GM18858 (cell line): ENCODE data around the gene PSMD13.
"Not testable (repeated sequence)": the region's sequence is repeated elsewhere in the genome, so short reads cannot be mapped to it uniquely, and the experiment has no call there.

ENCODE experiments used
- ATAC-seq: cut with Tn5 transposase; IDR thresholded peaks from one replicate; pipeline ENCODE4 v1.9.1; 2021; ENCODE audit not compliant: unreplicated experiment

The PSMD13 gene

DNA sequence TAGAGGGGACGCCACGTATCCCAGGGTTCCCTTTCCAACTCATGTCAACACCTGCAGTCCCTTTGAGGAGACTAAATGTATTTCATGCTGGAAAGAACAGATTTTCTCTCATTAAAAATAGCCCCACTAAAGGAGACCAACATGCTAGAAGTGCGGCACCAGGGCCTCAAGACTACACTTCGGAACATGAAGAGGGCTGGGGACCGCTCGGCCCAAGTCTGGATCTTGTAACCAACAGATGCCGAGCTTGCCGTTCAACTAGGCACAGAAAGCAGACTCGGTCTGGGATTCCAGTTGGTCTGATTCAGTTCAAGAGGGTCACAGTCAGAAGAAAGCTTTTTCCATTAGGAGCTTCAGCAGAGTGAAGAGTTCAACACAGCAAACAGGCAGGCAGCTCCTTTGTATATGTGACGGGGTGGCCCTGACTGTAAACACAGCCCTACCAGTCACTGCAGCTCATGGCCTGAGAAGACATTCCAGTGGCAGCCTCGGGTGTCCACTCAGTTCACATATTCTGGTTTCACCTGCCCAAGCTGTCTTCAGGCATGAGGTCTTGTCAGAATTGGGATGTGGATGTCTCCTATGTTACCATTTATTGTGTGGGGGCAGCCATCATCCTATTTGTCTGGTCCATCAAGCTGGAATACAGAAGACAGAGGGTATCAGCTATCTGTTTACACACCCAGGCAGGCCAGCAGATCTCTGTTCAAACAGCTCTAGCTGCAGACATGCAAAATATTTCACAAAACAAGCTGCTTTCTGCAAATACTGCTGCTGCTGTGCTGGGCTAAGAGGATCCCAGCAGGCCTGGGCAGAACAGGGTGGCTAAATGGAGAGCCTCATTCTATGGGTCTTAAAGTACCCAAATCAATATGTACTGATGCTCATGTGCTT is 20.4 kb upstream of the PSMD13 start:
- no peak for ATAC-seq

DNA sequence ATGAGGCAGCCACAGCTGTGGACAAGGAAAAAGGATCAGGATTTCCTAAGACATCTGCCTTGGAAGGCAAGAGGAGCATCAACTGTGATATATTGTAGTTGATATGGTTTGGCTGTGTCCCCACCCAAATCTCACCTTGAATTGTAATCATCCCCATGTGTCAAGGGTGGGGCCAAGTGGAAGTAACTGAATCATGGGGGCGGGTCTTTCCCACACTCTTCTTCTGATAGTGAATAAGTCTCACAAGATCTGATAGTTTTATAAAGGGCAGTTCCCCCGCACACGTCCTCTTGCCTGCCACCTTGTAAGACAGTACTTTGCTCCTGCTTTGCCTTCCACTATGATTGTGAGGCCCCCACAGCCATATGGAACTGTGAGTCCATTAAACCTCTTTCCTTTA is 19.1 kb upstream of the PSMD13 start:
- no peak for ATAC-seq

DNA sequence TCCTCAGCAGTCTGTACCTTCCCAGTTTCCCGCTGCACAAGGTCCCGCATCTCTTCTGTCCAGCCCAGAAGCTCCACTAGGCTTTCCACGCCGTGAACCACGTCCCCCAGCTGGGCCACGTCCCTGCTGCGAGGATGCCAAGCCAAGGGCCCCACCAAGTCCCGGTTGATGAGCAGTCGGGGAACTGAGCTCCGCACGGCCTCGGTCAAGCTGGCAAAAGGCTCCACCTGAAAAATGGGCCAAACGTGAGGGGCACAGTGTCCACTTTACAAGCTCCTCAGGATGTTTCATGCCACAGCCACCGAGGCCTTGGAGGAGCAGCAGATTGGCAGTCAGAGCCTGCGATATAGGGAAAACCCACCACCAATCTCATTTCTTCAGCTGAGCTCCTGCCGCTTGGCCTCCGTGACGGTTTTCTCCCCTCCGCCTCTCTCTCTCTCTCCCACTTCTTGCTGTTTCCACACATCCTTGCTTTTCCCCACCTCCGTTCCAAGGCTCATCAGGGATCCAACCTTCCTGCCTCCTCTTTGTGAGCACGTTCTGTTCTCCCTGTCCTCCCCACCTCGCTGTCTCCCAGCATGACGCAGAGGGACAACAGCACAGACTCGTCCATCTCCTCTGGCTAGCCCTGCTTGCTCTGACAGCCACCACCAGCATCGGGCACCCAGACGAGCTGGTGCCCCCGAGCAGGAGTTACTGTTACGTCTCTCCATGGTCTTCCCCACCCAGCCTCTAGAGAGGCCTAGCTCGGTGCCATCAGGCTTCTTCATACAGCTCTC is 17.8 kb upstream of the PSMD13 start:
- ATAC-seq = no peak

DNA sequence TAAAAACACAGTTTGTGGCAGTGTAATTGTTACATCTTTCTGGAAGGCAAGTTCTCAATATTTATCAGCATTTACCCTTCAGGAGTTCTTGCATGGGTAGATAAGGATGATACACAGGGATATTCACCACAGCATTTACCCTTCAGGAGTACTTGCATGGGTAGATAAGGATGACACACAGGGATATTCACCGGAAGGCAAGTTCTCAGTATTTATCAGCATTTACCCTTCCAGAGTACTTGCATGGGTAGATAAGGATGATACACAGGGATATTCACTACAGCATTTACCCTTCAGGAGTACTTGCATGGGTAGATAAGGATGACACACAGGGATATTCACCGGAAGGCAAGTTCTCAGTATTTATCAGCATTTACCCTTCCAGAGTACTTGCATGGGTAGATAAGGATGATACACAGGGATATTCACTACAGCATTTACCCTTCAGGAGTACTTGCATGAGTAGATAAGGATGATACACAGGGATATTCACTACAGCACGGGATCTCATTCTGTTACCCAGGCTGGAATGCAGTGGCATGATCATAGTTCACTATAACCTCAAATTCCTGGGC is 16.0 kb upstream of the PSMD13 start:
- ATAC-seq = not testable (repeated sequence)

DNA sequence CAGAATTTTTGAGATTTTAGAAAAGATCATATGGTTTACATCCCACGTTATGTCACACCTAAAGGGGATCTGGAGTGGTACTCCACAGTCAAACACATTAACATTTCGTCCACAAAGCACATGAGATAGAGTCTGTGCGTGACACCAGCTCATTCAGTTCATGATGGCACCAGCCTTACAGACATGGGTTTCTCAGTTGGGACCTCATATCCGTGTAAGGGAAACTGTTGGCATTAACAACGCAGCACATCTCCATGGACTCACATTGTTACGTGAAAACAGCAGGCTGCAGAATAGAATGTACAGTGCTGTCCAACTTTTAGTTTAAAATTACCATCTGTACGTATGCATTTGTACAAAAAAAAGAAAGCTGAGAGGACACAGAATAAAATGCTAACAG is 15.2 kb upstream of the PSMD13 start:
- no peak for ATAC-seq

DNA sequence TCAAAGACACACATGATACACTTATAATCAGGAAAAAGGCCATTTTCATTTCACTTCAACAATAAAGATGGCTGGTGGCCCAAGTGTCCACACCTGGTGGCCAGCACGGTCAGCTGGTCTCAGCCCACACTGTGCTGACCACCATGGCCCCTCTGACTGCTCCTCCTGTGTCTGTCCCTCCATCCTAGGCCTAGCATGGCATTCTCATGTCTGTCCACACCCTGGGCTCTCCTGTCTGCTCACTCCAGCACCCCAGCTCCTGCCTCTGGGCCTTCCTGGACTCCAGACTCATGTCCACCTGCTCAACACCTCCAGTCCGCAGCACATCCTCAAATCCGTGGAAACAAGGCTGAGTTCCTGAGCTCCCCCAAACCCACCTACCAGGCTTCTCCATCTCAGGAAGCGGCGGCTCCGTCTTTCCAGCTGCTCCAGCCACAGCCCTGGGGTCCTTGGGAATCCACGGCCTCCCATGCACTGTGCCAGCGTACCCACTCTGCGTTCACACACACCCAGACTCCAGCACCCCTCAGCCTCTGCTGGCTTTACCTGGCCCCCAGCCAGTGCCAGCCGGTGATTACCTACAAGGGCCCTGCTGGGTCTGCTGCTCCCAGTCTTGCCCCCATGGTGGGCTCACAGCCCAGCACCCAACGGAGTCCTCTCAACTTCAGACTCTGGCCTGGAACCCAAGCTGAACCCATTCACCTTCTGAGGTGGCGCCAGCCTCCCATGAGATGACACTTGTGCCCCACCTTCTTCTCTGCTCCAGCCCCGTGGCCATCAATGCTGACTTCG is 14.6 kb upstream of the PSMD13 start:
- ATAC-seq = no peak

DNA sequence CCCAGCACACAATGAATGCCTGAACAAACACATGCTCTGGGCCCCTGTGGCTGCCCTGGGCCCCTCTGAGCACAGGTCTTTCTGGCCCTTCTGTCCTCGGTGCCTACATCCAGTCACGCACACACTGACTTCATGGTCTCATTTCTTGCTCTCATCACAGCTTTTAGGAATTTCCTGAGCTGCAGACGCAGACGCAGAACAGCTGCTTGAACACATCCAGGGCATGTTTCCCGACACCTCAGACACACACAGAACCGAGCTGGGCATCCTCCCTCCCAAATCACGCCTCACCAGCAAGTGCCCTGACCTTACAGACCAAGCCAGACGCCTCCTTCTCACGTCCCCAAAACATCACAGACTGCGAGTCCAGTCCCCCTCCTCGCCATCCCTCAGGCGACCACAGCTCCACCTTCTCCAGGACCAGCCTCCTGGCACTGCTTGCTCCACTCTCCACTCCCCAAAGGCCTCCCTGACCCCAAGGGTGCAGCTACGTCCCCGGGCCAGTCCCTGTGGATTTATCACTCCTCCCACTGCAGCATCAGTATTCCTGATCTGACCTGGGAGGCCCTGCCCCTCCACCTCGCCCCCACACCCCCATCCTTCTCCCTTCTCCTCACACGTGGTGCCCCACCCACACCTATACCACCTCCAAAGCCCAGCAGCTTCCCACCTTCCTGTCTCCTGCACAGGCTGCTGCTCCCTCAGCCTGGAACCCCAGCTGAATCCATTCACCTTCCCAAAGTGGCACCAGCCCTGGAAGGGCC is 13.6 kb upstream of the PSMD13 start:
- no peak for ATAC-seq

DNA sequence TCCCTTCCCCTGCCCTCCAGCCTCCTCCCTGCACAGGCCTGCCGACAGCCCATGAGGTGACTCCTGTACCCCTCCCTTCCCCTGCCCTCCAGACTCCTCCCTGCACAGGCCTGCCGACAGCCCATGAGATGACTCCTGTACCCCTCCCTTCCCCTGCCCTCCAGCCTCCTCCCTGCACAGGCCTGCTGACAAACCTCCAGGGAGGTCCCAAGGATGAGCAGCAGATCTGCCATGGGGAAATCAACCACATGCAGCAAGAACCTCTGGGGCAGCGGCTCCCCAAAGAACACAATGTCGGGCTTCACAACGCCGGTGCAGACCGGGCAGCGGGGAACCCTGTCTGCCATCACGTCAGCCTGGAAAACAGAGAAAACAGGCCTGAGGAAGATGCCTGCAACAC is 12.9 kb upstream of the PSMD13 start:
- ATAC-seq = no peak

DNA sequence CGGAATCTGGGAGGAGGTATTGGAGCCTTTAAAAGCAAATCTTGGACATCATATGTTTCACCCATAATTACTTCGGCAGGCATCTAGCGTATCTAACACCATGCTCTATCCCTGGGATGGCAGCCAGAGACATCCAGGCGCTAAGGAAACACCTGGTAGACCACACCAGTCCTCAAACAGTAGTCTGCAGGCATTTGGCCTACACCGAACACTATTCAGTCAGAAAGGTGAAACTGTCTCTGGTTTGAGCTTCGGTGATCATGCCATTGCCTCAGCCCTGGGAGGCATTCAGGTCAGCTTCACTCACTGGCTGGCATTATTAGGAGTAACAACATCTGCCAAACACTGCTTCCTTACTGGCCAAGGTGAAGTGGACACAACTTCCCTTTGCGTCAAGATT is 12.4 kb upstream of the PSMD13 start:
- ATAC-seq = no peak

DNA sequence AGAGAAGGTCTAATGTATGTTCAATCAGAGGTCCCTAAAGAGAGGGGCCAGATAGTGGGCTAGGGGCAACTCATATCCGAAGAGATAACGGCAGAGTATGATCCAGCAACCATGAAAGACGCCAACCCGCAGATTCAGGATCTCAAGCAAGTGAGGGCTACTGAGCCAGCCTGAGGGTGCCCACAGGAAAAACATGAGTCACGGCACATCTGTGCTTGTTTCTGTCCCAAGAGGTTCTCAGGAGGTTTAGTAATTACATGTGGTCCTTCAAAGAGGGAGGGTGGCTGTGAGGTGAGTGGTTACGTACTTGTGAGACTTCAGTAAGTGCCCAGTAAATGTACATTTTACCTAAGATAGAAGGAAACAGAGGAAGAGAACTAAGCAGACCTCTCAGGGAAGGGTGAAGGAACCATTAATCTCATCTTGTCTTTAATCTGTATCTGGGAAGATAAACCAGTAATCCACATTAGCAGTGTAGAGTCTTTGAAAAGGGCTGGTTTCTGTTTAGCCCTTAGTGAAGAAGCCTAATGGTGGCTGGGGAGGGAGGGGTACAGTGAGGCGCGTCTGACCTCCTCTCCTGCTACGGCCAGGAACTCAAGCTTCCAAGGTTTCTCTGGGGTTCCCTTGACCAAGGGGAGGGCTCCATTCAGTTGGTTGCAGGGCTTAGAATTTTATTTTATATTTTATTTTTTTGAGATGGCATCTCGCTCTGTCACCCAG is 10.9 kb upstream of the PSMD13 start:
- ATAC-seq = no peak

DNA sequence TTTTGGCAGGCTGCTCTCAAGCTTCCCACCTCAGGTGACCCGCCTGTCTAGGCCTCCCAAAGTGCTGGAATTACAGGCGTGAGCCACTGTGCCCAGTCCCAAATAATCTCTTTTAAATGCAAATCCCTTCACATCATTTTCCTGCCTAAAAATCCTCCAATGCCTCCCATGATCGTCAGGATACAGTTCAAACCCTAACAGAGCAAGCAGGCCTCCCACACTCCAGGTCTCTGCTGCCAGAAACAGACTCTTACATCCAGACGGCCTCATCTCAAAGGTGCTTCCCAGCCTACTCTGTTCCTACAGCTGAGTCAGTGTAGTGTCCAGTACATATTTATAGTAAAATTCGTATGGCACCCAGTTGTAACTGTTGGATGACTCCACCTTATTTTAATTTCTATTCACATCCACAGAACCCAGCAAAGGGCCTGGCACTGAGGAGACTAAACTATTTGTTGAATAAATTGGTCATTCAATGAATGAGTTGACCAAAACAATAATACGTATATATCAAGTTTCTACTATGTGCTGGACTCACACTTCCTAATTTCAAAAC is 8.9 kb upstream of the PSMD13 start:
- no peak for ATAC-seq

DNA sequence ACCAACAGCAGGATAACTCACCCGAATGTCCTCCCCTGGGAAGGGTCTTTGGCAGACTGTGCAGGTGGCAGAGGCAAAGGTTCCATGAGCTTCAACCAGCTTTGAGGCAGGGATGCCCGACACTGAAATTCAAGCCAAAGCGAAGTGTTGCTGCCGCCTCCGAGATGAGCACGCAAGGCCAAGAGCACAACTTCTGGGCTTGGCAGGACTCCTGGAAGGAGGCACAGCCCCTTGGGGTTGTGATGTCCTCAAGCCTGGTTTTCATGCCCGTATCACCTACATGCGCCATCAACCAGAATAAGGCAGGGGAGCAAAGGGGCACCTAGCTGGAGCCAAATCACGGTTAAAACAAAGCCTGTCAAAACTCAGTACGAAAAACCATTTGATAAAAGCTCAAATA is 6.3 kb upstream of the PSMD13 start:
- ATAC-seq = no peak

DNA sequence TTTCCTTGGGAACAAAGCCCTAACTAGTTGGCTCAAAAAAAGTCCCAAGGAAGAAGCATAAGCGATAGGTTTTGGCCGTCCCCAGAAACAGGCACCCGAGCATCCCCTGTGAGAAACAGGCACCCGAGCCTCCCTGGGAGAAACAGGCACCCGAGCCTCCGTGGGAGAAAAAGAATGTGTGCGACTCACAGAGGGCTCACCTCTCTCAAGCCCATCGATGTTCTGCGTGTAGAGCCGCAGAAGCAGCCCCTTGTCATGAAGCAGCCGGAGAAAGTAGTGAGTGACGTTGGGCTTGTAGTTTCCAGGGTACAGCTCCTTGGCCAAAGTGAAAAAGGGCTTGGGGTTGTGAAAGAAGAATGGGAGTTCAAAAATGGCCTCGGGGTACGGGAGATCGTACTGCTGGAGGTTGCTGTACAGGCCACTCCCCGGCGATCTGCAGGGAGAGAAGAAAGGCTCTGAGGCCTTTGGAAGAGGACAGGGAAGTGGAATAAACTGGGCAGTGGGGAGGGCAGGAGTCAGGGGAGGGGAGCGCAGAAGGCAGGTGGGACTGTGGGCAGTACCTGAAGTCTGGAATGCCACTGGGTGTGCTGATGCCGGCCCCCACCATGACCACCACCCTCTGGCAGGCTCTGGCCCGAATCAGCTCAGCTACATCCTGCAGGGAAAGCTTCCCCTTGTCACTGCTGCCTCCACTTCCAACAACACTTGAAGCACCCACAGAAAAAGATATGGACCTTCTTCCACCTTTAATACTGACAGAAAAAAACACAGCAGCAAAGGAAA is 3.8 kb upstream of the PSMD13 start:
- ATAC-seq = no peak

DNA sequence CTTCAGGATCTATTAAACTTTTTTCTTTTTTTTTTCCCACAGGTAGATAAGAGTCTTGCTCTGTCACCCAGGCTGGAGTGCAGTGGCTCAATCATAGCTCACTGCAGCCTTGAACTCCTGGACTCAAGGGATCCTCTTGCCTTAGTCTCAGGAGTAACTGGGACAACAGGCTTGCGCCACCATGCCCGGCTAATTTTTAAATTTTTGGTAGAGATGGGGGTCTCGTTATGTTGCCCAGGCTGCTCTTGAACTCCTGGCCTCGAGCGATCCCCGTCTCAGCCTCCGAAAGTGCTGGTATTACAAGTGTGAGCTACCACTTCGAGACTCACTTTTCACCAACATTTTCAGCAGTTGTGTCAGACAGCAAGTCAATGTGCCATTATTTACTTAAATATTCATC is 1.6 kb upstream of the PSMD13 start:
- no peak for ATAC-seq

DNA sequence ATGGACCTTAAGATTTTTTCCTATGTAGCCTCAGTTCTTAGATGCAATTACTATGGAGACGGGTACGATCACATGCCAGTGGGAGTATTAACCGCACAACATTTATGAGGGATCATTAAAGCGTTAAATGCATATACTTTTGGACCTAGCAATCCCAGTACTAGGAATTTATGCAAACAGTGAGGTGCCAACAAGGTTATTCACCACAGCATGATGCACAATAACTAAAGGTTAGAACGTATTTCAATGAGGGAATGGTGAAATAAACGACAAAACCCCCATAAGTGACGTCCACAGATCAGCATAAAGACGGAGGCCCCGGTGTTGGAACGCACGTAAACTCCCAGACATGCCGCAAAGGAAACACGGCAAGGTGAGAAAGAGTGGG is 1.2 kb upstream of the PSMD13 start:
- ATAC-seq = no peak

DNA sequence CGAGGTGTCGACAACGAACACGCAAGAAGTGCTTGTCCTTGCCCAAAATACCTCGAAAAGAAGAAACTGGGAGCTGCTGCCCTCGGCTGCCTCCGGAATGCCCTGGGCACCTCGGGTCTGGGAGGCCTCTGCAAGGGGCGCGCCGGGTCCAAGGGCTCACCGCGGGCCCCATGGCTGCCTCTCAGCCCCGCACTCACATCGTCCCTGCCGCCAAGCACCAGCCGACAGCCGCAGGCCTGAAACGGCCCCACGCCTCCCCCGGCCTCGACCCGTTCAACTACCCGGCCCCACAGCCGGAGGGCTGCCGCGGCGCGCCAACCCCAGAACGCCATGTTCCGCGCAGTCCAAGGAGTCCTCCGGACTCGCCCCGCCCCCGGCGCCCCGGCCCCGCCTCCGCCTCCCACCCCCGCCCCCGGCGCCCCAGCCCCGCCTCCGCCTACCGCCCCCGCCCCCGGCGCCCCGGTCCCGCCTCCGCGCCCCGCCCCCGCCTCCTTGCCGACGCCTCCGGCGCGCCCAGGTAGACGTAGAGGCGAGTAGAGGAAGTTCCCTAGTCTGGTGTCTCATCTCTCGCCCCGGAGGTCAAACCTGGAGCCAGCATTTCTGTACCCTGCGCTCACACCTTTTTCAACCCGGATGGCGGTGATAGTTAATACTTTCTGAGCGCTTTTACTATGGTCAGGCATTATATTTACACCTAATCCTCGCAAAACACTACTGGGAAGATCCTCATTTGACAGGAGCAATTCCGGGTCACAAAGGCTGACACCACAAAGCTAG is 591 bp upstream of the PSMD13 start, which contains the start of gene SIRT3:
SIRT3 (minus strand) TSS at position 346 of the 777 bp plus-strand sequence; CDS start at position 332, 14 bp downstream.
- ATAC-seq = peak; percentile 45

DNA sequence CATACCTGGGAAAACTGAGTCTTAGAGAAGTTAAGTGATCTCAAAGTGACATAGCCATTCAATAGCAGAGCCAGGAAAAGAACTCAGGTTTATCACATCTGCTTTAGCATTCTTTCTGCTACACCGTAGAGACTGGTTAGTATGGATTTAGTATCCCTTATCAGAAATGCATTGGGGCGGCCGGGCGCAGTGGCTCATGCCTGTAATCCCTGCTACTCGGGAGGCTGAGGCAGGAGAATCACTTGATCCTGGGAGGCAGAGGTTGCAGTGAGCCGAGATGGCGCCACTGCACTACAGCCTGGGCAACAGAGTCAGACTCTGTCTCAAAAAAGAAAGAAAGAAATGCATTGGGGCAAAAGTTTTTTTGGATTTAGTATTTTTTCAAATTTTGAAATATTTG is 1.6 kb downstream of the PSMD13 start:
- ATAC-seq = not testable (repeated sequence)

DNA sequence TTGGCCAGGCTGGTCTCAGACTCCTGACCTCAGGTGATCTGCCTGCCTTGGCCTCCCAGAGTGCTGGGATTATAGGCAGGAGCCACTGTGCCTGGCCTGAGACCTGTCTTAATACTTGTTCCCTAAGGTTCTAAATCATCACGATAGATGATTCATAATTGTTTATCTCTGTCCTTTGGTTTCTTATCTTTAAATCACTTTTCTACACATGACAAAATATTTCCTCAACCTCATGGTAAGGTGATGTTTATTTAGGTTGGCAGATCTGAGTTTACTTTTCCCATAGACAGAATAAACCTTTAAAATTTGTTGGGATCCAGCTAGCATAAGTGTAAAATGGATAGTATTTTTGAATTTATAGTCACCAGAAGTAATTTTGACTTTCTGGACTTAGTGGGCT is 3.5 kb downstream of the PSMD13 start:
- no peak for ATAC-seq
